ENCODE results near the gene TRIM37. TPM values are rescaled to one million over a fixed set of nuclear protein-coding genes. Genes with fewer than 3 reads are reported as not detected.

The TRIM37 gene
- total and polyA plus RNA-seq, 2 donors from 2014 or later = 9.7 to 19.1 TPM

GRCh38 chr17:59047616-59048015, 59.1 kb downstream of the TRIM37 start:
- TF ChIP-seq CTCF (IDR thresholded peaks at IDR 0.05; ENCODE audit: borderline replicate concordance, extremely low read depth, insufficient read depth) = no peak
- no peaks in the 10 kb centered on the region for H3K27me3 ChIP-seq (ENCODE audit: control insufficient read depth, insufficient read depth, low read length)
- no peak for FAIRE-seq
- no peaks in the 10 kb centered on the region for H3K4me1 ChIP-seq (ENCODE audit: control insufficient read depth in 2 of 3, insufficient read depth in 2 of 3, low read depth in 1 of 3, low read length in 3 of 3)
- H3K36me3 ChIP-seq (ENCODE audit: control insufficient read depth in 2 of 3, insufficient read depth in 3 of 3, low read length in 3 of 3) = peaks cover 3 to 13% (median 9%) of the 10 kb centered on the region in 3 donors
- no peaks in the 10 kb centered on the region for H3K9me3 ChIP-seq (ENCODE audit: control insufficient read depth in 2 of 3, insufficient read depth in 1 of 3, low read length in 3 of 3)
- intact Hi-C loops (cut with DNase I) = no loop called here
- DNase-seq = no peak
- H3K9ac ChIP-seq (ENCODE audit: low read length in 3 of 3) = no peak overlapping the region
- no peak overlapping the region for H3K4me3 ChIP-seq (ENCODE audit: low read length in 3 of 3)
- H3K27ac ChIP-seq (ENCODE audit: low read depth in 2 of 2, low read length in 2 of 2) = no peak overlapping the region

- Histone ChIP-seq H3K36me3 (ENCODE audit: control insufficient read depth in 2 of 3, insufficient read depth in 3 of 3, low read length in 3 of 3) (peaks cover 3 to 14% (median 13%) of the 10 kb centered on the region in 3 donors), H3K27ac (ENCODE audit: low read depth in 2 of 2, low read length in 2 of 2) (no peak overlapping the region), H3K9ac (ENCODE audit: low read length in 3 of 3) (no peak overlapping the region), H3K4me1 (ENCODE audit: control insufficient read depth in 2 of 3, insufficient read depth in 2 of 3, low read depth in 1 of 3, low read length in 3 of 3) (no peaks in the 10 kb centered on the region), H3K9me3 (ENCODE audit: control insufficient read depth in 2 of 3, insufficient read depth in 1 of 3, low read length in 3 of 3) (no peaks in the 10 kb centered on the region), H3K27me3 (ENCODE audit: control insufficient read depth, insufficient read depth, low read length) (no peaks in the 10 kb centered on the region), H3K4me3 (ENCODE audit: low read length in 3 of 3) (no peak overlapping the region)
- no peak for TF ChIP-seq CTCF (IDR thresholded peaks at IDR 0.05; ENCODE audit: borderline replicate concordance, extremely low read depth, insufficient read depth)
- intact Hi-C loops (cut with DNase I) = no loop called here
- no peak for DNase-seq
- FAIRE-seq = no peak
Measured at GRCh38 chr17:59046192-59046591, 60.5 kb downstream of the TRIM37 start.

- DNase-seq (no peak), FAIRE-seq (no peak)
- Histone ChIP-seq H3K4me3 (ENCODE audit: low read length in 3 of 3) (no peak overlapping the region), H3K27me3 (ENCODE audit: control insufficient read depth, insufficient read depth, low read length) (no peaks in the 10 kb centered on the region), H3K27ac (ENCODE audit: low read depth in 2 of 2, low read length in 2 of 2) (no peak overlapping the region), H3K4me1 (ENCODE audit: control insufficient read depth in 2 of 3, insufficient read depth in 2 of 3, low read depth in 1 of 3, low read length in 3 of 3) (no peaks in the 10 kb centered on the region), H3K9me3 (ENCODE audit: control insufficient read depth in 2 of 3, insufficient read depth in 1 of 3, low read length in 3 of 3) (no peaks in the 10 kb centered on the region), H3K9ac (ENCODE audit: low read length in 3 of 3) (no peak overlapping the region), H3K36me3 (ENCODE audit: control insufficient read depth in 2 of 3, insufficient read depth in 3 of 3, low read length in 3 of 3) (peaks cover 0 to 16% (median 7%) of the 10 kb centered on the region in 3 donors)
- intact Hi-C loops (cut with DNase I) = no loop called here
- TF ChIP-seq CTCF (IDR thresholded peaks at IDR 0.05; ENCODE audit: borderline replicate concordance, extremely low read depth, insufficient read depth) = no peak
Measured at GRCh38 chr17:59038734-59039133, 67.9 kb downstream of the TRIM37 start.

- Histone ChIP-seq H3K4me1 (ENCODE audit: control insufficient read depth in 2 of 3, insufficient read depth in 2 of 3, low read depth in 1 of 3, low read length in 3 of 3) (no peaks in the 10 kb centered on the region), H3K27ac (ENCODE audit: low read depth in 2 of 2, low read length in 2 of 2) (no peak overlapping the region), H3K27me3 (ENCODE audit: control insufficient read depth, insufficient read depth, low read length) (no peaks in the 10 kb centered on the region), H3K9ac (ENCODE audit: low read length in 3 of 3) (no peak overlapping the region), H3K36me3 (ENCODE audit: control insufficient read depth in 2 of 3, insufficient read depth in 3 of 3, low read length in 3 of 3) (peaks cover 0 to 9% (median 2%) of the 10 kb centered on the region in 3 donors), H3K4me3 (ENCODE audit: low read length in 3 of 3) (no peak overlapping the region), H3K9me3 (ENCODE audit: control insufficient read depth in 2 of 3, insufficient read depth in 1 of 3, low read length in 3 of 3) (no peaks in the 10 kb centered on the region)
- no peak for TF ChIP-seq CTCF (IDR thresholded peaks at IDR 0.05; ENCODE audit: borderline replicate concordance, extremely low read depth, insufficient read depth)
- DNase-seq (no peak), FAIRE-seq (no peak)
- intact Hi-C loops (cut with DNase I) = no loop called here
Measured at GRCh38 chr17:59037960-59038359, 68.7 kb downstream of the TRIM37 start.
